SK-N-DZ (cell line): ENCODE data around the gene POP7.

ENCODE experiments used
- DNase-seq: peaks from one replicate; pipeline ENCODE4 v3.0.0-alpha.2; 2015; ENCODE audit warnings: low spot score

Gene POP7

GRCh38 chr7:100679129-100679926, 26.6 kb upstream of the POP7 start:
- no peak for DNase-seq

GRCh38 chr7:100679927-100680575, 25.9 kb upstream of the POP7 start:
- no peak for DNase-seq

GRCh38 chr7:100680576-100681271, 25.2 kb upstream of the POP7 start:
- DNase-seq, result no peak

- DNase-seq, result no peak
These were observed 24.3 kb upstream of the POP7 start for GRCh38 chr7:100681491-100682227.

- DNase-seq, result no peak
These were observed 23.6 kb upstream of the POP7 start for GRCh38 chr7:100682228-100682741.

- DNase-seq, result no peak
These were observed 22.8 kb upstream of the POP7 start for GRCh38 chr7:100682991-100683658.

GRCh38 chr7:100683659-100684533, 22.0 kb upstream of the POP7 start:
- DNase-seq, result no peak

- DNase-seq, result no peak
These were observed 21.3 kb upstream of the POP7 start for GRCh38 chr7:100684534-100685042.

GRCh38 chr7:100685049-100685605, 20.8 kb upstream of the POP7 start:
- DNase-seq, result no peak

- DNase-seq, result no peak
These were observed 20.2 kb upstream of the POP7 start for GRCh38 chr7:100685631-100686145.

- no peak for DNase-seq
These were observed 19.6 kb upstream of the POP7 start for GRCh38 chr7:100686201-100686821.

- no peak for DNase-seq
These were observed 19.1 kb upstream of the POP7 start for GRCh38 chr7:100686822-100687211.

- no peak for DNase-seq
These were observed 18.7 kb upstream of the POP7 start for GRCh38 chr7:100687261-100687660.

GRCh38 chr7:100687751-100688300, 18.1 kb upstream of the POP7 start:
- no peak for DNase-seq

GRCh38 chr7:100688326-100688860, 17.5 kb upstream of the POP7 start:
- DNase-seq, result no peak

- DNase-seq, result no peak
These were observed 16.4 kb upstream of the POP7 start for GRCh38 chr7:100689230-100690135.
